HL-60 (cell line): Measurements from ENCODE around the gene CCDC77.
"Not testable (repeated sequence)": the region's sequence is repeated elsewhere in the genome, so short reads cannot be mapped to it uniquely, and the experiment has no call there.

Source experiments
- DNase-seq, 2 experiments: peaks; one replicate each; pipeline ENCODE4 v3.0.0-alpha.2; 2010 to 2020; ENCODE audit warnings: low read depth in 1 of 2, low spot score in 1 of 2
- H3K27ac ChIP-seq: fragments of 250-450 bp; sonication (Bioruptor Pico); replicated peaks from 2 replicates; pipeline ENCODE4 v1.5.1; 2020; ENCODE audit warnings: mild to moderate bottlenecking, moderate library complexity
- H3K27me3 ChIP-seq: fragments of 250-450 bp; sonication (Bioruptor Pico); 2 replicates; pipeline ENCODE4 v1.5.1; 2021; ENCODE audit warnings: mild to moderate bottlenecking, moderate library complexity; ENCODE audit not compliant: insufficient read depth, poor library complexity, severe bottlenecking
- H3K4me3 ChIP-seq: replicated peaks from 2 replicates; pipeline ENCODE4 v1.5.1; 2011; ENCODE audit warnings: mild to moderate bottlenecking, control low read depth, low read length; ENCODE audit not compliant: insufficient read depth
- CTCF ChIP-seq: IDR thresholded peaks from one replicate; pipeline ENCODE4 v1.5.1; 2011; ENCODE audit warnings: low read length, control low read depth, inconsistent platforms; ENCODE audit not compliant: insufficient read depth
- GABPA ChIP-seq: IDR thresholded peaks from 2 replicates; pipeline ENCODE4 v1.6.1; 2012; ENCODE audit warnings: low read depth
- POLR2AphosphoS5 ChIP-seq: IDR thresholded peaks from 2 replicates; pipeline ENCODE4 v1.6.1; 2012; ENCODE audit warnings: low read depth
- REST ChIP-seq: IDR thresholded peaks from 2 replicates; pipeline ENCODE4 v1.6.1; 2012; ENCODE audit warnings: low read depth; ENCODE audit not compliant: insufficient replicate concordance
- SPI1 ChIP-seq: IDR thresholded peaks from 2 replicates; pipeline ENCODE4 v1.6.1; 2012; ENCODE audit warnings: low read depth, mild to moderate bottlenecking, borderline replicate concordance

The CCDC77 gene

DNA sequence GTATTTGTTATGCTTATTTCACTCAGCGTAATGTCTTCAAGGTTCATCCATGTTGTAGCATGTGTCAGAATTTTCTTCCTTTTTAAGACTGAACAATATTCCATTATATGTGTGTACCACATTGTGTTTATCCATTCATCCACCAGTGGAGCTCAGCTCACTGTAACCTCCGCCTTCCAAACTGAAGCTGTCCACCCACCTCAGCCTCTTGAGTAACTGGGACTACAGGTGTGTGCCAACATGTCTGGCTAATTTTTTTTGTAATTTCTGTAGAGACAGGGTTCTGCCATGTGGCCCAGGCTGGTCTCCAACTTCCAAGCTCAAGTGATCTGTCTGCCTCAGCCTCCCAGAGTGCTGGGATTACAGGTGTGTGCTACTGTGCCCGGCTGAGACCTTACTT lies 21.1 kb downstream of the CCDC77 start:
- no peaks in the 10 kb centered on the region for H3K27me3 ChIP-seq
- no peak overlapping the region for H3K27ac ChIP-seq
- no peak overlapping the region for H3K4me3 ChIP-seq
- DNase-seq = no peak
- TF ChIP-seq POLR2AphosphoS5 (no peak), SPI1 (no peak), CTCF (no peak), GABPA (no peak), REST (no peak)

DNA sequence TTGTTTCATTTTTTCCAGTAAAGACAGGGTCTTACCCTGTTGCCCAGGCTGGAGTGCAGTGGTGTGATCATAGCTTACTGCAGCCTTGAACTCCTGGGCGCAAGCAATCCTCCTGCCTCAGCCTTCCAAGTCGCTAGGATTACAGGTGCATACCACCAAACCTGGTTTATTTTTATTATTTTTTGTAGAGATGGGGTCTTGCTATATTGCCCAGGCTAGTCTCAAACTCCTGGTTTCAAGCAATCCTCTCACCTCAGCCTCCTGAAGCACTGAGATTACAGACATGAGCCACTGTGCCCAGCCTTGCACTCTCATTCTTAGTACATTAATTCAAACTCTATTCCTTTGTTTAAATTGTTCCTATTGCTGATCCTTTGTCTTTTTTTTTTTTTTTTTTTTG lies 34.3 kb downstream of the CCDC77 start:
- DNase-seq, H3K27me3 ChIP-seq: not testable (repeated sequence)

GRCh38 chr12:442235-442884 lies 40.9 kb downstream of the CCDC77 start:
- H3K4me3 ChIP-seq = no peak overlapping the region
- no peak for TF ChIP-seq POLR2AphosphoS5
- TF ChIP-seq CTCF = peak; percentile 80
- H3K27me3 ChIP-seq = no peaks in the 10 kb centered on the region
- no peak overlapping the region for H3K27ac ChIP-seq
- peak in 1 of 2 experiments; percentile 42 for DNase-seq

More for the DNA sequence above, 34.3 kb downstream of the CCDC77 start:
- not testable (repeated sequence) for H3K27ac ChIP-seq, H3K4me3 ChIP-seq

- no peak overlapping the region for H3K27ac ChIP-seq
- no peak overlapping the region for H3K4me3 ChIP-seq
- H3K27me3 ChIP-seq = no peaks in the 10 kb centered on the region
- TF ChIP-seq CTCF (no peak), REST (no peak)
- no peak for DNase-seq
These were observed 45.7 kb downstream of the CCDC77 start for GRCh38 chr12:447141-447540.
